GM19351 (cell line): ENCODE measurements around the gene CIB4.

Source experiments
- ATAC-seq: cut with Tn5 transposase; IDR thresholded peaks from one replicate; pipeline ENCODE4 v1.9.1; 2021; ENCODE audit warnings: mild to moderate bottlenecking, moderate library complexity; ENCODE audit not compliant: unreplicated experiment

The CIB4 gene

DNA sequence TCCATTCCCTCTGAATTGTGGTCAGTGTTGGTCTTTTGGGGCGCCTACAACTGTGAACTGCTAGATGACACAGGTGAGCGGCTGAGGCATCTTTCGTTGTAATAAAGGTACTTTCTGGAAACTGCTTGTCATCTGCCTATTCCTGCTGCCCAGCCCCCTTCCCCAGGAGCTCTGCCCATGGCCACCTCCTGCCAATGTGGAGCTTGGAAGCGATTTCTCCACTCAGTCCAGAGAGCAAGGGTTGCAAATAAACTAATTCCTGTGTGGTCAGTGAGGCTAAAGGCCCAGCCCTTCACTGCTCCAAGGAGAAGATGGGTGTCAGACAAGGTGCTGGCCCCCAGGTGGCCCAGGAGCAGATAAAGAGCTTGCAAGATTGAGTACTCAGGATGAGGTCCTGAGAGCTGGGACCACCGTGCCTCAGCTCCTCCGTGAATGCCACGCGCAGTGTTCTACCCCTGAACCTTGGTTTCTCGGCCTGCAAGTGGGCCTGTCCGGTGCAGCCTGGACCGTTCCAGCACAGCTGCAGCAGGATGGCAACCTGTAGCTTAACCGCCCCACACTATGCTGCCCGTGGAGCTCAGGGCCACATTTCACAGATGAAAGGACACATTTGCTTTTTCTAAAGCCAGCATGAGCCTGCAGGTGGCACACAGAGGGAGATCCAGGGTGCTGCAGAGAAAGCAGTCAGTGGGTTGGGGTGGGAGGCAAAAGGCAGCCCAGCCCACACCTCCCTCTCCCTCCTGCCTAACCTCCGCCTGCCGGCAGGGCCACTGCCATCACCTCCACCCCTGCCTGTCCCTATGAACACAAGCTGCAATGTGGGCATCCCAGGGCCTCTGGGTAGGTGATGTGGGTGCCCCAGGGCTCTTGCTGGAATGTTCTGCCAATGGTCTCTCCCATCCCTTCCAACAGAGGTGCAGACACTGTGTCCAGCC, 84.6 kb downstream of the CIB4 start:
- no peak for ATAC-seq

DNA sequence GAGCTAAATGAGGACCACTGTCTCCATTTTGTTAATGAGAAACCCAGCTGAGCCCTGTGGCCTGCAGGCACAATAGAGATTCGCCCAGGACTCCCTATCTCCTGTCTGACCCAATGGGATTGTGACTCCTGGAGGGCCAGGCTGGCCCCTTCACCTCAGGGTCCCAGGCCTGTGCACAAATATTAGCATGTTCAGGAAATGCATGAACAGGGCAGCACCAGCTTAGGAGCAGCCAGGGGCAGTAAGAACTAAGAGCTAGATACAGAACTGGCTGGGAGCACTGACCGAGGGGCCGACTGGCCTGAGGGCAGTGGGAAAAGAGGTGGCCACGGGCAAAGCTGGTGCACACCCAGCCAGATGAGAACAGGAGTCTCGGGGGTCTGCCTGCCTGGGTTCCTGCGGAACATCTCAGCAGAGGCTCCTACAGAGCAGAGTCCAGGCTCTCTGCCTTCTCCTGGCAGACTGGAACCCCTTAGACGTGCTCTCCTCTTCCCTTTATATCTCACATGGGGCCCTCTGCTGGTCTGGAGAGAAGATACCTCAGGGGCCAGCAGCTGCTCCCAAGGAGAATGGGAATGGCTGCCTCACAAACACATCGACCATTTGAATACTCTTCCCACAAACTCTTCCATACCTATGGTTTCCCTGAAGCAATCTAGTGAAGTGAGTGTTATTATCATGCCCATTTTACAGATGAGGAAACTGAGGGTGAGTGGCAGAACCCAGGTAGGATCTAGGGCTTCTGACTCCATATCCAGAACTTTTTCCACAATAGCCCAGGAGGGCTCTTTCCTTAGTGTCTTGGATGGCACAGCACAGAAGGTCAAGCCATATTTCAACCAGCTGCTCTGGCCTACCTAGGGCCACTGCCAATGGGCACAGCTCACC, 85.7 kb downstream of the CIB4 start:
- ATAC-seq: no peak

DNA sequence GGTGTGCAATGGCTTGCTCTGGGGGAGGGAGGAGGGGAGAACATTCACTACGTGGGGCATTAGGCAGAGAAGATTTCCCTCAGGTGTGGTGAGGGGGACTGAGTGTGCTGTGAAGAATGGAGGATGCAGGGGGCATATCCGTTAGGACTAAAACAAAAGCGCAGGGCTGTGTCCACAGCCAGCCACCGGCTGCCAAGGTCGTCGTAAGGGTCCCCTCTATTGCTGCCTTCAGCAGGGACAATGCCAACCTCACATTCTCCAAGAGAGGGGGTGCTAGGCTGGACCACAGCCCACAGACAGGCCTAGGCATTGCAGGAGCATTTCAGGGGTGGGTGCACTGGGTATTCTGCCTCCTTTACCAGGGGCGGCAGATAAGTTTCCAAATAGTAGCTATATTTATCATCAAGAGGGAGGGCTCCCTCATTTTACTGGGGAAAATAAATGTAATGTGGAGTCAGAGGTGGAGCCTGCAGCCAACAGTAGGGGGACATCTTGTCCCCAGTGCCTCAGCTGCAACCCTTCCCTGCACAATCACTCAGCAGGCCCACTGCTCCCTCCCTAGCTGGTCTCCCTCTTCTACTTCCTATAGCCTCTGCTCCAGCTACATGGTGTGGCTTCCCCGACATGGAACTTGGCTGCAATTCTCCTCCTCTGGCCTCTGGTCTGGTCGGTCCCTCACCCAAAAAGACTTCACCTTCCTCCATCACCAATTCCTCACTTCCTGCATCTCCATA, 88.4 kb downstream of the CIB4 start:
- no peak for ATAC-seq

DNA sequence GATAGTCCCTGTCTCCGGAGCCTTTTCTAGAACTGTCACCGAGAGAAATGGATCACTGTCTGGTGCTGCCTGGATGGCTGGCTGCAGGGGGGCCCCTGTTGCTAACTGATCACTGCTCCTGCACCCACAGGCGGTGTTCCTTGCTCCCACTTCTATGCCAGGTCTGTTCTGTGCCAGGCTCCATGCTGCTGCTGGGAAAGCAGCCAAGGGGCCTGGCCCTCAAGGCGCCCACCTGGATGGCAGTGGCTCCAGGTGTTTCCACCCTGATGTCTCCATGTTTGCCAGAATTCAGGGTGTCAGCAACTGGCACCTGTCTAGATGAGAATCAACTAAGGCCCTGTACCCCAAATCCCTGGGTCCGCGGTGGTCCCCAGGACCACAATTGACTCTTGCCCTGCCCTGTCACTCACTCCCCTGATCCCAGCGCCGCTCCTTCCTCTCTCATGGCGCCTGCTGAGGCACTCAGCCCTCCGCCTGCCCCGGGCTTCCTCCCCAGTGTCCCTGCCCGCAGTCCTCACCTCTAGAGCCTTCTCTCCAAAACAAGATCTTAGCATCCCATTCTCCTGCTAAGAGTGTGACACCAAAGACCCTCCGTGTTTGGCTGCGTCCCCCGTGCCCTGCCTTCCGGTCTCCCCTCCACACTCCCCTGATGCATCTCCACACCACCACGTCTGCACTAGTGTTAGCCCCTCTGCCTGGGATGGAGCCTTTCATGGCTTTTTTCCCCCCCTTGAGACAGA, 90.7 kb downstream of the CIB4 start:
- ATAC-seq: no peak

DNA sequence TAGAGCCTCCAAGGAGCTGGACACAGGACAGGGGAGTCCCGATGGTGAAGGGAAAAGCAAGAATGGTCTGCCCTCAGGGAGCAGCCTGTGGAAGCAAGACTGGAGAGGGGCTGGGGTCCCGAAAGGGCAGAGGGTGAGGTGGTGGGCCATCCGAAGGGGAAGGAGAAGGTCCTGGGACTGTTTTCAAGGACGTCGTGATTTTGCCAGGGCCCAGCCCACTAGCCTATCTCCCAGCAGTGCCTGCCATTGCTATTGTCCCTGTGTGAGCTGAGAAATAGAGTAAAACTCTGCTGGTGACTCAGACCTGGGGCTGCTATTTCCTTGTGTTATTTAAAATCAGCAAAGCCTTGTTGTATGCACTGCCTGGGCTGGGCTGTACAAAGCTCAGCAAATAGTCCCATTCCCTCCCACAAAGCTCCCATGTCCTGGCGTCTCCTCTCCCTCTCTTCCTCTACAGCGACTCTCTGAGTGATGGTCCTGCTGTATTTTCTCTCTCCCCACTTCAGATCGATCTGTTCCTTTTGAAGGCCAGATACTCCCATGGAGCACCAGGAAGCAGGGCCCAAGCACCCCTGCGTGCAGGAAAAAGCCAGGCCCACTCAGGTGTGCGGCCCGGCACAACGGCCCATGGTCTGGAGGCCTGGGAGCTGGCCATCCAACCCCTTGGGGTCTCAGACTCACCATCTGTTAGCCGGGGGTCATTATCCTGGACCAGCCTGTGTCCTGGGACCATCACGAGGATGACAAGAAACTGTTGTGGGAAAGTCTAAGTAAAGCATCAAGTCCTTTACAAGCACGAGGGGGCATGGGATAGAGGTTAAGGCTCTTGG, 98.3 kb downstream of the CIB4 start:
- ATAC-seq: no peak

DNA sequence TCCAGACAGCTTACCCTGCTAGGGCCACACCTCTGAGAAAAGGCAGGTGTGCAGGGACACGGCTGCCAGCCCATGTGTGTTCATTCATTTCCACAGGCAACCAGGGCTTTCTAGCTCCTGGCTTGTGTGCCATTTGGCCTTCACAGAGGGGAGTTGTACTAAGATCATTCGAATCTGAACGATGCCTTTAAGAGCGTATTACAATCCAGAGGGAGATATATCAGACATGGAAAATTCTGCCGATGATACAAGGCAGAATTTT, 99.0 kb downstream of the CIB4 start:
- ATAC-seq: no peak

DNA sequence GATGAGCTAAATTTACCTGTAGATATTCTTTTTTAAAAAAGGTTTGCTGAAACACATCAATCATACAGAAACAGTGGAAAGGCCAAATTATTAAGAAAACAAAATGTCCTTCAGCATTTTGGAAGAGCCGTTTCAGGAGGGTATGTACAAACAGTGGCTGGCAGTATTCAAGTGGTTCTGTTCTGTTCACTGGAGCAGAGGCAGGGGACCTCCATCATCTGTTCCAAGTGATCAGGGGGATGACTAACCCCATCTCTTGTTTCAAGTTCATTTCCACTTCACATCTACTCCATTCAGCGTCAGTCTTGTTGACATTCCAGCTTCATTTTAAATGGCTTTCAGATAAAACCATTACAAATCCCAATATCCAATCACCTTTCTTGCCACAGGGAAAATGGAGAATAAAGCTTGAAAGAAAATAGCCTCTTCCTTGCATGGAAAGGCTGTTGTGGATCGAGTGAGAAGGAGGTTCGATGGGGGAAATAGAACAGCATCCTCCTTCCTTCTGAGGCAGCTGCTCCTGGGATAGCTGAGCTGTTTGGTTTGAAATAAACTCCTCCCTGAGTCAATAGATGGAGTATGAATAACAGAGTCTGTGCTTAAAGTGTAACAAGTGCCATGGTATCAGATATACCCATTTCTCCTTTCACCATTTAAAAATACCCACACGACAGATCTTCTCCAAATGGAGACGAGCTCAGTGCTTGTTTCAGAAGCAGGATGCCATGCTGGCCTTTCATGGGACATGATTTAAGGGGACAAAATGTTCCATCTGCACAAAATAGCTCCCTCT, 99.6 kb downstream of the CIB4 start:
- ATAC-seq: no peak

DNA sequence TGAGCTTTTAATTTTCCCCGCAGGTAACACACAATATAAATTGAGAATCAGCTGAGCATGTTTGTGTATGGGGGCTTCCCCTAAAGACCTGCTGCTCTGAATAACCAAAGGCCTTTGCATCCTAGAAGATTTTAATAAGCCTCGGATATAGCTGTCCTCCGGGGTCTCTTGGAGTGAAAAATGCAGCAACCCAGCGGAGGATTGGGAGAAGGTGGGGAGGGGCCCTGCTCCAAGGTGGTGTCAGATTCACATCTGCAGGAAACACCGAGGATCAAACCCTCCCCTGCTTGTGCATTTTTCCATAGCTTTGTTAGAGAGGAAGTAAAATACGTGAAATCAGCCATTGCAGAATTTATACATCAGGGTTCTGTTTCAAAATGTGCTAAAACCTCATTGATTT, 100.2 kb downstream of the CIB4 start:
- no peak for ATAC-seq

DNA sequence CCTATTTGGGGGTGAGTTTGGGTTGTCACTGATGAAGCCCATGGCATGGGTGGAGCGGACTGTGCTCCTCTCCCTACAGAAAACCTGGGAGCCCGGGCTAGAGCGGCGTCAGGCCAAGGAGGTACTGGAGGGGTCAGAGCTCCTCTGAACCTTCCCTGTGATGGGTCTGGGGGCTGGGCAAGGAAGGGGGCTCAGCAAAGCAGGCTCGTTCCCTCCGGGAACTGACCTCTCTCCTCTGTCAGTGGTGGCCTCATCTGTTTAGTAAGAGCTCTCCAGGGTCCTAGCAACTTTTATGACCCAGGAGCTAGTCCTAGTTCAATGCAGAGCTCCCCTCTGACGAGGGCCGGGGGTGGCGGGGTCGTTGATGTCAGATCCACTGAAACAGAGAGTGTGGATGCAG, 100.9 kb downstream of the CIB4 start:
- no peak for ATAC-seq

DNA sequence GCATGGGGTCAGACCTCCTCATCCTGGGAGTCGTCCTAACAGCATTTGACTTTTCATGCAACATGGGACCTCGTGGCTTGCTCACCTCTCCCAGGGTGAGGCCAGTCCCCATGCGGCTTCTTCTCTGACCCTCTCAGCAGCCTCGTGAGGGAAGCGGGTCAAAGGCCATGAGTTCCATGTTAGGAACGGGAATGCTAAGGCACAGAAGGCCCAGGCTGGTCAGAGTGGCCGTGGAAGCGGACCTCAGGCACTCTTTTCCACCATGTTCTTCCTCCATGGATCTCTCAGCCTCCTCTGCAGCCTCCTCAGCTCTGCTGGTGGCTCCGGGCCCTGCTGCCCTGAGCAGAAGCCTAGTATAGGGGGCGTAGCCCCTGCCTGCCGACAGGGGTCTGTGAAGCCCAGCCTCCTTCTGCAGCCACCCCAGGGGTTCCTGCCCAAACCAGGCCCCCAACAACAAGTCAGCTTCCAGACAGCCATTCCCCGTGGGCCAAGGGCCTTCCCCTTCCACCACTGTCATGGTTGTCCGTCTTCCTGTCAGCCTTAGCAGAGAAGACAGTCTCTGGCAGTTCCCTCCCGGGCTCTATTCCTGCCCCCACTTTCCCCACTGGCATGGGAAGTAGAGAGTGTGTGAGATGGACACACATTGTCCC, 103.2 kb downstream of the CIB4 start:
- no peak for ATAC-seq

DNA sequence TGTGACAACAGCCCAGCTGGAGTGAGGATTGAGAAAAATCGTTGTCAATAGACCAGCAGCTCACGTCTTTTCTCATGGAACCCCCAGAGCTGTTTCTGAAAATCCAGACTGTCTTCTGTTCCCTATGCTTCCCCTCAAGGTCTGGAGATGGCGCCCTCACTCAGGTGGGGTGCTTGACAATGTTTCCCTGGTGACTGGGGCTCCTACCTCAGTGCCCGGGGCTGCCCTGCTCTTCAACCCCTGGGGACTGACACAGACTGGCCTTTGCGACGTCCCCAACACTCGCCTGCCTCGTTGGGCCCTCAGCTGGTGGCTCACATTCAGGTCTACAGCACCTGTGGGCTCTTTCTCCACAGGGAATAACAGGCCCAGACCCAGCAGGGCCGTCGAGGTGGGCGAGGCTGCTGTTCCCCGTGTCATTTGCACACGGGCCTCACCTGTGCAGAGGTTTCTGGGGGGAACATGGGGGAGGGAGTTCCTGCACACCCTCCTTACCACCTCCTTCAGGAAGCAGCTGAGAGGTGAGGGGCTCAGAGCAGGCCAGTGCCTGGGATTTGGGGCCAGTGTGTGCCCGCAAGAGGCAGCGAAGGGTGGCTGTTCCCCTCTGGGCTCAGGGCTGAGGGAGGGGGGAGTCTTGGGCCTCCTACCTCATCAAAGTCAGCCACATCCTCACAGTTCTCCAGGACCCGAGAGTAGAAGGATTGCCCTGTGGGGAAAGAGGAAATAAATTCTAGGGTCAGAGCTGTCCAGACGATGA, 103.9 kb downstream of the CIB4 start:
- no peak for ATAC-seq

DNA sequence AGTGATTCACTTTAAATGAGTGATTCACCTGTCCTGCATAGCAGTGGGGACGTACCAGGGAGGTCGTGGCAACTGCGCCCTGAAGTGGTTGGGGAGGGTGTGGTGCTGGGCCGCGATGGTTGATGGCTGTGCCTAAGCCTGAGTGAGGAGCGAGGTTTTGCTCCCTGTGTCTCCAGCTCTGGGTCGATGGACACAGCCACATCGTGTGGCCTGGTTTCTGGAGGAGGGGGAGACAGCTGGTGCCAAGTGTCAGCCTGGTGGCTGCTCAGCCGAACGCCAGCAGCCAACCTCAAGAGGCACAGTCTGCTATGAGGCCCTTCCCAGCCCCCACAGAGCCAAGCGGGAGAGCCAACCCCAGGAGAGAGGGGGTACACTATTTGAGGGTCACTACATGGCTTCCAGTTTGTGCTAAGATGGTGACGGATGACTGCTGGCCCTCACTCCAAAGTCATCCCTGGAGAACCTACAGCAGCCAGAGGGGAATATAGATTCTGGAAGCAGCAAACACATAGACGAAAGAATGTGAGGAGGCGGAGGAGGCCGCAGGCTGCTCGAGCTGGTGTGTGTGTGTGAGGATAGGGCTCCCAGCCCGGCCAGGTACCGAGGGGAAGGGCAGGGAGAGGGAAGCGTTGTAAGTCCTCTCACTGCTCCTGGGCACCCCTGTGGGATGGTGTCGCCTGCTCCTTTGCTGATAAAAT, 104.6 kb downstream of the CIB4 start:
- ATAC-seq: no peak

DNA sequence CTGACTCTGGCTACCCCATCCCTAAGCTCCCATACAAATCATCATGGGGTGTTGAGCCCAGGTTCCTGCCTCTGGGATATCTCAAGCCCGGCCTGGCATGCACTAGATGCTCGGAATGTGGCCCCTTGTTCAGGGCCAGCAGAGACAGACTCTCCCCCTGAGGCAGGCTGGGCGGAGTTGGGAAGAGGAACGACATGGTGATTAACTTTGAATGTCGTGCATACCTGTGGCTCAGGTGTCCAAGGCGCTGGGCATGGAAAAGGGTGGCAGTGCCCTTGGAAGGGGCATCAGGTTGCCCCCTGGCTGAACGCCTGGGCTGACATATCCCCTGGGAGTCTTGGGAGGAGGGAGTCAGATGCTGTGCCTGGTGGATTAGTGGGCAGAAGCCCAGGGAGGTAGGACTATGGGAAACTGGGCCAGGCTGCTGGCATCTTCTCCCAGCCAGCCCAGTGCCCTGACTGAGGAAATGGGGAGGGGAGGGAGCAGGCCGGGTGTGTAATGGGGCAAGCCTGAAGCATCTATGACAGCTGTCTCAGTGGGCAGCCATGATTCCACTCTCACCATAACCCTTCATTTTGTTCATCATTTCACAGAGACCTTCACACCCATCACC, 105.4 kb downstream of the CIB4 start:
- ATAC-seq: no peak

DNA sequence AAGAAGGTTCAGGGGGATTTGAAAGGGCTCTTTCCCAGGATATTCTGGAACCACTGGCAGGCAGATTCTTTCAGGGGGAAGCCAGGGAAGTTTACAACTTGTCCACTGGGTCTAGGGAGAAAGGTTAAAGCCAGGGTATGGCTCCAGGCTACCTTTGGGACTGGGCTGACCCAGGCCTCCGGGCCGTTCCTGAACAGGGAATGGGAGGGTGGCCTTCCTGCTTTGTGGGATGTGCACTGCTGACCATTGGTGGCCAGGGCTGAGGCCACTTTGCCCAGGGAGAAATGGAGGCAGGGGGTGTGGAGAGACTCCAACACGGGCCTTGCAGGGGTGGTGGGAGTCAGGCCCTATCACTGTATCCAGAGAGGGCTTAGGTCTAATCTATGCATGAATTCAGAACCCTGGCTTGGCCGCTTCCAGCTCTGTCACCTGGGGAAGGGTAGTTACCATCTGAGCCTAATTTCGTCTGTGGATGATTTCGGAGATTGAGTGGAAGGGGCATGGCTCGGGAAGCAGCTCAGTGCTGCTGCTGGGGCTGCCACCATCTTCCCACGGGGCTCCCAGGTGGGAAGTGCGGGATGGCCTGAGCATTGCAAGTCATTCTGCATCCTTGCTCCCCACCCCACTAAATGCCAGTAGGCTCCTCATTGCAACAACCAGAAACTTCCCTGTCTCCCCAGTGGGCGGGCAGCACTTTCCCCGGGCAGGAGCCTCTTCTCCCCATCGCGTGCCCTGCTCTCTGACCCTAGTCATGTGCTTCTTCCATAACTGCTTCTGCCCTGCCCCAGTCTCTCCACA, 106.1 kb downstream of the CIB4 start:
- ATAC-seq: no peak

DNA sequence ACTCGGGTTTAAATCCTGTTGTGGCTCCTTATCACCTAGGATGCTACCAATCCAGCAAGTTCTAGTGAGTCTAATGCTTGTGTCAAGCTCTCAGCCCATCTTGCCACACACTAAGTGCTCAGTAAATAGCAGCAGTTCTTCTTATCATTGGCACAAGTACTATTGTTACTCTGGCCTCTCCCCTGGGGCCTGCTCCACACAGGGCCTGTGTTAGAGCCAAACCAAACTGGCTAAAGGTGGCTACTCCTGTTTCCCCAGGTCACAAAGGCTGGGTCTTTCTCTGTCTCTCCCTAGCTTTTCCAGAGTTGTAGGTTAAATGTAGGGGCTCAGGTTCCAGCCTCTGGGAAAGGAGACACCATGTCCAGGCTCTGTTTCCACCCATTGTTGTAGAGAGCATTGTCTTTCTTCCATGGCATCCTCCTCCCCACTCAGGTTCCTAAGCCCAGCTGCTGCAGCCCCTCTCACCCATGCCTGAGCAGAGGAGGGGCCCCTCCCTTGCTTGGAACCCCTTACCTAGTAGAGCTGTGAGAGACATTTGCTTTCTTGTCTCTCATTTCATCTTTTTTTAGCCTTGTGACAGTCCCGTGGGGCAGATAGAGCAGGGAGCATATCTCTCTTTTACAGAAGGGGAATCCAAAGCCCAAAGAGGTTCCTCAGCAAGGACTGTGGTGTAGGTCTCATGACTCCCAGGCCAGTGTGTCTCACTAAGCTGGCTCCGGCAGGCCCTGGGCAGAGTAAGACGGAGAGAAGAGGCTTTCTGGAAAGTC, 106.9 kb downstream of the CIB4 start:
- no peak for ATAC-seq
